ENCODE data around the gene ALOX5. TPM values are rescaled to one million over a fixed set of nuclear protein-coding genes. Genes with fewer than 3 reads are reported as not detected.

ALOX5 gene
- total and polyA plus RNA-seq, 8 donors: 6.2 to 44.3 (median 30.8) TPM

GRCh38 chr10:45376371-45376801 is 2.4 kb downstream of the ALOX5 start:
- ATAC-seq (no peak), FAIRE-seq (no peak), DNase-seq (no peak)
- intact Hi-C loops (cut with DNase I): no loop called here
- no peaks in the 10 kb centered on the region for H3K9me3 ChIP-seq
- 58 to 62% methylated on average over 2 of the region's 2 CpGs for WGBS, 2 donors
- no peak for TF ChIP-seq CTCF (IDR thresholded peaks at IDR 0.05)
- no peaks in the 10 kb centered on the region for H3K27me3 ChIP-seq
- H3K27ac ChIP-seq: peak overlapping the region in 1 of 4 donors; percentile 52
- no peak overlapping the region for H3K4me3 ChIP-seq
- H3K4me1 ChIP-seq: peaks cover 0 to 15% (median 0%) of the 10 kb centered on the region in 3 donors
- no peaks in the 10 kb centered on the region for H3K36me3 ChIP-seq

- Histone ChIP-seq H3K4me1 (peaks cover 0 to 15% (median 0%) of the 10 kb centered on the region in 3 donors), H3K4me3 (no peak overlapping the region), H3K9me3 (no peaks in the 10 kb centered on the region), H3K36me3 (no peaks in the 10 kb centered on the region), H3K27me3 (no peaks in the 10 kb centered on the region), H3K27ac (no peak overlapping the region)
- FAIRE-seq (no peak), DNase-seq (no peak), ATAC-seq (no peak)
- TF ChIP-seq CTCF (IDR thresholded peaks at IDR 0.05): no peak
- intact Hi-C loops (cut with DNase I): no loop called here
- WGBS, 2 donors: 77 to 84% methylated on average over 4 of the region's 4 CpGs
Measured at GRCh38 chr10:45377321-45377720, 3.3 kb downstream of the ALOX5 start.

- ATAC-seq: no peak
- Histone ChIP-seq H3K27ac (no peak overlapping the region), H3K36me3 (no peaks in the 10 kb centered on the region), H3K9me3 (no peaks in the 10 kb centered on the region), H3K4me1 (peaks cover 0 to 15% (median 0%) of the 10 kb centered on the region in 3 donors), H3K27me3 (no peaks in the 10 kb centered on the region), H3K4me3 (no peak overlapping the region)
- intact Hi-C loops (cut with DNase I): no loop called here
- DNase-seq: no peak
- TF ChIP-seq CTCF (IDR thresholded peaks at IDR 0.05): no peak
- WGBS, 2 donors: 86 to 89% methylated on average over 5 of the region's 5 CpGs
- no peak for FAIRE-seq
Measured at GRCh38 chr10:45377858-45378257, 3.8 kb downstream of the ALOX5 start.

- no peak for TF ChIP-seq CTCF (IDR thresholded peaks at IDR 0.05)
- 87 to 91% methylated on average over 12 of the region's 12 CpGs for WGBS, 2 donors
- Histone ChIP-seq H3K27ac (peak overlapping the region in 2 of 4 donors; percentile 8 to 41), H3K36me3 (no peaks in the 10 kb centered on the region), H3K27me3 (no peaks in the 10 kb centered on the region), H3K9me3 (no peaks in the 10 kb centered on the region), H3K4me3 (no peak overlapping the region), H3K4me1 (peaks cover 0 to 15% (median 0%) of the 10 kb centered on the region in 3 donors)
- peak in 2 of 6 donors; percentile 25 to 51 for DNase-seq
- intact Hi-C loops (cut with DNase I): no loop called here
- peak in 2 of 4 donors; percentile 6 to 12 for ATAC-seq
- no peak for FAIRE-seq
Measured at GRCh38 chr10:45378914-45379726, 5.1 kb downstream of the ALOX5 start.

Data from pancreas (tissue), 10 donors.